H9 (cell line): ENCODE data around the gene ZNF446. TPM values are rescaled to one million over a fixed set of nuclear protein-coding genes. Genes with fewer than 3 reads are reported as not detected.

Source experiments
- DNase-seq: peaks from one replicate; pipeline ENCODE4 v3.0.0-alpha.2; 2017
- H2AFZ ChIP-seq: one replicate; pipeline ENCODE4 v1.6.1; 2013; ENCODE audit warnings: mild to moderate bottlenecking, low read length, control low read depth, moderate library complexity
- H2AK5ac ChIP-seq: 2 replicates; pipeline ENCODE4 v1.6.1; 2013; ENCODE audit warnings: low read length, control low read depth, mixed read lengths; ENCODE audit not compliant: insufficient read length
- H2BK120ac ChIP-seq: one replicate; pipeline ENCODE4 v1.6.1; 2013; ENCODE audit warnings: low read depth, mild to moderate bottlenecking, low read length, control low read depth, inconsistent platforms; ENCODE audit not compliant: poor library complexity, severe bottlenecking
- H2BK12ac ChIP-seq: 2 replicates; pipeline ENCODE4 v1.6.1; 2013; ENCODE audit warnings: low read length, control low read depth, mixed read lengths, low read depth; ENCODE audit not compliant: insufficient read length
- H2BK15ac ChIP-seq: 2 replicates; pipeline ENCODE4 v1.6.1; 2013; ENCODE audit warnings: low read depth, low read length, control low read depth
- H2BK20ac ChIP-seq: one replicate; pipeline ENCODE4 v1.6.1; 2013; ENCODE audit warnings: low read depth, mild to moderate bottlenecking, low read length, control low read depth, inconsistent platforms; ENCODE audit not compliant: poor library complexity, severe bottlenecking
- H2BK5ac ChIP-seq: 2 replicates; pipeline ENCODE4 v1.6.1; 2013; ENCODE audit warnings: low read length, control low read depth, mixed read lengths; ENCODE audit not compliant: insufficient read length
- H3K14ac ChIP-seq: 2 replicates; pipeline ENCODE4 v1.6.1; 2013; ENCODE audit warnings: low read length, control low read depth; ENCODE audit not compliant: insufficient read depth
- H3K18ac ChIP-seq: 2 replicates; pipeline ENCODE4 v1.6.1; 2013; ENCODE audit warnings: low read depth, mild to moderate bottlenecking, mixed read lengths, low read length, control low read depth; ENCODE audit not compliant: insufficient read length
- H3K23ac ChIP-seq: 2 replicates; pipeline ENCODE4 v1.6.1; 2013; ENCODE audit warnings: low read length, control low read depth, mixed read lengths, low read depth; ENCODE audit not compliant: insufficient read length
- H3K23me2 ChIP-seq: 2 replicates; pipeline ENCODE4 v1.6.1; 2013; ENCODE audit warnings: low read depth, mild to moderate bottlenecking, mixed read lengths, low read length, control low read depth; ENCODE audit not compliant: insufficient read length, poor library complexity, severe bottlenecking
- H3K27ac ChIP-seq: 2 replicates; pipeline ENCODE4 v1.5.1; 2013; ENCODE audit warnings: low read length, control low read depth, mixed read lengths, low read depth; ENCODE audit not compliant: insufficient read length
- H3K27me3 ChIP-seq: 2 replicates; pipeline ENCODE4 v1.6.1; 2013; ENCODE audit warnings: low read length, control low read depth, inconsistent platforms; ENCODE audit not compliant: insufficient read depth
- H3K4ac ChIP-seq: 2 replicates; pipeline ENCODE4 v1.6.1; 2013; ENCODE audit warnings: low read depth, mild to moderate bottlenecking, control low read depth, inconsistent platforms, low read length, moderate library complexity
- H3K4me1 ChIP-seq: 2 replicates; pipeline ENCODE4 v1.6.1; 2013; ENCODE audit warnings: low read length, control low read depth, inconsistent platforms; ENCODE audit not compliant: insufficient read depth
- H3K4me2 ChIP-seq: 2 replicates; pipeline ENCODE4 v1.6.1; 2013; ENCODE audit warnings: low read length, control low read depth, mixed read lengths; ENCODE audit not compliant: insufficient read length, insufficient read depth
- H3K56ac ChIP-seq: 2 replicates; pipeline ENCODE4 v1.6.1; 2013; ENCODE audit warnings: low read depth, mild to moderate bottlenecking, mixed read lengths, low read length, control low read depth; ENCODE audit not compliant: insufficient read length
- H3K79me1 ChIP-seq: 2 replicates; pipeline ENCODE4 v1.6.1; 2013; ENCODE audit warnings: low read depth, mild to moderate bottlenecking, moderate library complexity, low read length, control low read depth, inconsistent platforms; ENCODE audit not compliant: insufficient read depth, poor library complexity, severe bottlenecking
- H3K79me2 ChIP-seq: 2 replicates; pipeline ENCODE4 v1.6.1; 2013; ENCODE audit warnings: low read length, control low read depth, inconsistent platforms; ENCODE audit not compliant: insufficient read depth
- H3K9ac ChIP-seq: 2 replicates; pipeline ENCODE4 v1.6.1; 2013; ENCODE audit warnings: low read length, control low read depth, mixed read lengths; ENCODE audit not compliant: insufficient read length; ENCODE audit errors: extremely low read depth
- H3K9me3 ChIP-seq: one replicate; pipeline ENCODE4 v1.6.1; 2013; ENCODE audit warnings: low read depth, low read length, inconsistent platforms; ENCODE audit not compliant: control insufficient read depth
- H3T11ph ChIP-seq: one replicate; pipeline ENCODE4 v1.6.1; 2013; ENCODE audit warnings: mild to moderate bottlenecking, low read length, control low read depth, inconsistent platforms
- H4K20me1 ChIP-seq: one replicate; pipeline ENCODE4 v1.6.1; 2013; ENCODE audit not compliant: control insufficient read depth, insufficient read length, insufficient read depth
- H4K5ac ChIP-seq: 2 replicates; pipeline ENCODE4 v1.6.1; 2013; ENCODE audit warnings: low read depth, mild to moderate bottlenecking, mixed read lengths, low read length, control low read depth; ENCODE audit not compliant: insufficient read length
- H4K8ac ChIP-seq: replicated peaks from 2 replicates; pipeline ENCODE4 v1.6.1; 2013; ENCODE audit warnings: low read length, control low read depth, mixed read lengths, low read depth; ENCODE audit not compliant: insufficient read length
- H4K91ac ChIP-seq: 2 replicates; pipeline ENCODE4 v1.6.1; 2013; ENCODE audit warnings: low read depth, mild to moderate bottlenecking, moderate library complexity, mixed read lengths, low read length, control low read depth; ENCODE audit not compliant: insufficient read length
- H3K27ac Mint-ChIP-seq, 3 experiments: 2 replicates in 2 of 3; 3 replicates in 1 of 3; pipeline ENCODE4 v1.8.0; 2020 to 2021; ENCODE audit warnings: mixed read lengths in 3 of 3, mild to moderate bottlenecking in 1 of 3, moderate library complexity in 1 of 3
- H3K27me3 Mint-ChIP-seq: 2 replicates; pipeline ENCODE4 v1.8.0; 2021; ENCODE audit warnings: low read depth, mild to moderate bottlenecking, moderate library complexity, mixed read lengths
- H3K36me3 Mint-ChIP-seq, 3 experiments: 2 replicates in 2 of 3; 3 replicates in 1 of 3; pipeline ENCODE4 v1.8.0; 2020 to 2021; ENCODE audit warnings: low read depth in 3 of 3, mixed read lengths in 3 of 3; ENCODE audit not compliant: insufficient read depth in 1 of 3
- H3K4me1 Mint-ChIP-seq, 2 experiments: 2 replicates each; pipeline ENCODE4 v1.8.0; 2020; ENCODE audit warnings: mixed read lengths in 2 of 2
- H3K4me3 Mint-ChIP-seq, 2 experiments: 2 replicates in 1 of 2; 3 replicates in 1 of 2; pipeline ENCODE4 v1.8.0; 2020 to 2021; ENCODE audit warnings: mild to moderate bottlenecking in 2 of 2, mixed read lengths in 2 of 2, moderate library complexity in 1 of 2
- H3K9me3 Mint-ChIP-seq, 2 experiments: 2 replicates in 1 of 2; 3 replicates in 1 of 2; pipeline ENCODE4 v1.8.0; 2020; ENCODE audit warnings: mild to moderate bottlenecking in 2 of 2, mixed read lengths in 2 of 2, moderate library complexity in 1 of 2
- CTCF ChIP-seq: fragments of 200-600 bp; sonication (generic); conservative IDR thresholded peaks from 3 replicates; pipeline ENCODE4 v1.8.0; 2021; ENCODE audit warnings: antibody characterized with exemption, mild to moderate bottlenecking
- WGBS: extraction: QIAGEN DNeasy Blood & Tissue Kit; methylation state at CpG from one replicate; pipeline ENCODE4 v1.1.7; 2013; ENCODE audit warnings: missing lambda C conversion rate, low lambda C conversion rate, mixed read lengths; ENCODE audit not compliant: insufficient read length; ENCODE audit errors: extremely low coverage; 5-methylcytosine and 5-hydroxymethylcytosine counted together
- total RNA-seq: library from RNA; stranded (reverse); gene quantifications from 2 replicates; pipeline ENCODE4 v1.2.1, GENCODE V29; 2021

ZNF446 gene
- total RNA-seq, 1 experiment from 2014 or later, result 7.6 TPM

- H3K36me3 Mint-ChIP-seq, result peaks cover 2 to 19% (median 2%) of the 10 kb centered on the region in 3 experiments
- H3K4ac ChIP-seq, result no peak overlapping the region
- peak overlapping the region; percentile 88 to 94 for H3K4me3 Mint-ChIP-seq
- H3K27me3 ChIP-seq, result no peaks in the 10 kb centered on the region
- no peak for TF ChIP-seq CTCF
- H2BK120ac ChIP-seq, result no peak overlapping the region
- H3K27me3 Mint-ChIP-seq, result no peaks in the 10 kb centered on the region; the same call in 1 of the 2 replicates
- peaks cover 9 to 13% of the 10 kb centered on the region in 2 experiments for H3K4me1 Mint-ChIP-seq
- H3T11ph ChIP-seq, result no peak overlapping the region
- H3K9me3 ChIP-seq, result no peaks in the 10 kb centered on the region
- no peaks in the 10 kb centered on the region for H3K79me1 ChIP-seq
- no peak overlapping the region for H3K18ac ChIP-seq
- H4K5ac ChIP-seq, result no peak overlapping the region
- H2BK5ac ChIP-seq, result no peak overlapping the region
- H3K27ac Mint-ChIP-seq, result peak overlapping the region in 1 of 3 experiments; percentile 73; a peak in 2 of 7 replicates
- no CpG with 5 or more reads among the region's 15 CpGs for WGBS
- no peak overlapping the region for H3K56ac ChIP-seq
- peak overlapping the region; percentile 43 for H3K4me2 ChIP-seq
- H3K14ac ChIP-seq, result no peak overlapping the region
- H3K23ac ChIP-seq, result no peak overlapping the region
- H2AK5ac ChIP-seq, result no peak overlapping the region
- H4K20me1 ChIP-seq, result no peaks in the 10 kb centered on the region
- no peak overlapping the region for H2AFZ ChIP-seq
- peaks cover 7% of the 10 kb centered on the region for H3K23me2 ChIP-seq
- no peaks in the 10 kb centered on the region for H3K79me2 ChIP-seq
- H3K27ac ChIP-seq, result no peak overlapping the region
- H4K91ac ChIP-seq, result no peak overlapping the region
- no peak overlapping the region for H2BK15ac ChIP-seq
- H2BK12ac ChIP-seq, result no peak overlapping the region
- H3K4me1 ChIP-seq, result no peaks in the 10 kb centered on the region
- no peaks in the 10 kb centered on the region for H3K9me3 Mint-ChIP-seq
- H4K8ac ChIP-seq, result no peak overlapping the region
- DNase-seq, result peak; percentile 33
- H2BK20ac ChIP-seq, result no peak overlapping the region
- no peak overlapping the region for H3K9ac ChIP-seq
These were observed 978 bp downstream of the ZNF446 start for GRCh38 chr19:58477130-58477529.
